Neural cell (in vitro differentiated cells): ENCODE measurements around the gene PARVG. TPM values are rescaled to one million over a fixed set of nuclear protein-coding genes. Genes with fewer than 3 reads are reported as not detected.

Source experiments
- H2AFZ ChIP-seq: fragments of 200-600, 300-800 bp; sonication (generic), shearing (Covaris generic); 2 replicates; pipeline ENCODE4 v1.6.0; 2014; ENCODE audit warnings: low read depth, mild to moderate bottlenecking, antibody characterized with exemption, low read length, moderate library complexity
- H3F3A ChIP-seq: fragments of 200-600 bp; shearing (Covaris generic); 2 replicates; pipeline ENCODE4 v1.6.1; 2016; ENCODE audit warnings: mild to moderate bottlenecking, moderate library complexity, mixed read lengths, antibody characterized with exemption, low read length; ENCODE audit not compliant: insufficient read depth, poor library complexity, severe bottlenecking
- H3K27ac ChIP-seq: fragments of 200-600, 300-800 bp; sonication (generic), shearing (Covaris generic); 2 replicates; pipeline ENCODE4 v1.5.1; 2014; ENCODE audit warnings: mild to moderate bottlenecking, low read length, moderate library complexity
- H3K27me3 ChIP-seq: fragments of 300-800, 200-600 bp; sonication (generic), shearing (Covaris generic); 2 replicates; pipeline ENCODE4 v1.6.0; 2014; ENCODE audit warnings: mild to moderate bottlenecking, low read depth, low read length, moderate library complexity; ENCODE audit not compliant: insufficient read depth
- H3K36me3 ChIP-seq: fragments of 300-800, 200-600 bp; sonication (generic), shearing (Covaris generic); 2 replicates; pipeline ENCODE4 v1.5.1; 2014; ENCODE audit warnings: mild to moderate bottlenecking, antibody characterized with exemption, low read length, moderate library complexity; ENCODE audit not compliant: insufficient read depth
- H3K4me2 ChIP-seq: fragments of 300-800, 200-600 bp; sonication (generic), shearing (Covaris generic); 2 replicates; pipeline ENCODE4 v1.6.0; 2014; ENCODE audit warnings: mild to moderate bottlenecking, low read length
- H3K4me3 ChIP-seq: fragments of 300-800, 200-600 bp; sonication (generic), shearing (Covaris generic); 2 replicates; pipeline ENCODE4 v1.5.1; 2014; ENCODE audit warnings: mild to moderate bottlenecking, low read length, moderate library complexity
- H3K79me2 ChIP-seq: fragments of 200-600 bp; shearing (Covaris generic); replicated peaks from 2 replicates; pipeline ENCODE4 v1.6.0; 2014; ENCODE audit warnings: mild to moderate bottlenecking, low read length, moderate library complexity; ENCODE audit not compliant: insufficient read depth
- H3K9ac ChIP-seq: fragments of 300-800, 200-600 bp; sonication (generic), shearing (Covaris generic); 2 replicates; pipeline ENCODE4 v1.6.1; 2016; ENCODE audit warnings: mild to moderate bottlenecking, low read length, mixed read lengths
- H3K9me2 ChIP-seq: fragments of 200-600 bp; shearing (Covaris generic); 2 replicates; pipeline ENCODE4 v1.6.1; 2016; ENCODE audit warnings: mild to moderate bottlenecking, low read length, mixed read lengths; ENCODE audit not compliant: insufficient read depth
- H3K9me3 ChIP-seq: fragments of 200-600, 300-800 bp; sonication (generic), shearing (Covaris generic); 2 replicates; pipeline ENCODE4 v1.6.1; 2016; ENCODE audit warnings: mild to moderate bottlenecking, mixed run types, low read length, moderate library complexity, mixed read lengths
- H4K20me1 ChIP-seq: fragments of 200-600 bp; shearing (Covaris generic); 2 replicates; pipeline ENCODE4 v1.6.1; 2016; ENCODE audit warnings: mild to moderate bottlenecking, mixed run types; ENCODE audit not compliant: insufficient read depth
- CTCF ChIP-seq: fragments of 450-650 bp; IDR thresholded peaks from 2 replicates; pipeline ENCODE4 v1.5.1; 2014; ENCODE audit warnings: antibody characterized with exemption, mild to moderate bottlenecking, moderate library complexity; ENCODE audit not compliant: poor library complexity, severe bottlenecking
- EP300 ChIP-seq: fragments of 450-650 bp; conservative IDR thresholded peaks from 2 replicates; pipeline ENCODE4 v1.6.1; 2014; ENCODE audit warnings: antibody characterized with exemption, mild to moderate bottlenecking, moderate library complexity; ENCODE audit not compliant: poor library complexity, severe bottlenecking
- EZH2 ChIP-seq: fragments of 200-600, 300-800 bp; shearing (Covaris generic), sonication (generic); IDR thresholded peaks from 2 replicates; pipeline ENCODE4 v1.6.1; 2014; ENCODE audit warnings: antibody characterized with exemption, low read length, borderline replicate concordance, mild to moderate bottlenecking; ENCODE audit not compliant: insufficient read depth, poor library complexity, severe bottlenecking
- MXI1 ChIP-seq: fragments of 450-650 bp; conservative IDR thresholded peaks from 2 replicates; pipeline ENCODE4 v1.6.1; 2014; ENCODE audit warnings: antibody characterized with exemption, mild to moderate bottlenecking; ENCODE audit not compliant: poor library complexity, severe bottlenecking
- POLR2AphosphoS5 ChIP-seq: IDR thresholded peaks from 2 replicates; pipeline ENCODE4 v1.6.1; 2012
- RAD21 ChIP-seq: fragments of 450-650 bp; conservative IDR thresholded peaks from 2 replicates; pipeline ENCODE4 v1.6.1; 2014; ENCODE audit warnings: antibody characterized with exemption, mild to moderate bottlenecking, moderate library complexity
- REST ChIP-seq: IDR thresholded peaks from 2 replicates; pipeline ENCODE4 v1.6.1; 2012; ENCODE audit warnings: borderline replicate concordance
- SMC3 ChIP-seq: fragments of 450-650 bp; conservative IDR thresholded peaks from 2 replicates; pipeline ENCODE4 v1.6.1; 2014; ENCODE audit warnings: antibody characterized with exemption, mild to moderate bottlenecking, moderate library complexity; ENCODE audit not compliant: poor library complexity
- TAF1 ChIP-seq: IDR thresholded peaks from 2 replicates; pipeline ENCODE4 v1.6.1; 2012; ENCODE audit warnings: low read depth
- polyA plus RNA-seq: library from polyadenylated mRNA; depleted of rRNA; stranded (reverse); fragments of >200 nt; gene quantifications from 2 replicates; pipeline ENCODE4 v1.2.3, GENCODE V29; 2014

PARVG gene
- polyA plus RNA-seq, 1 donor from 2014 or later, result not detected

GRCh38 chr22:44229331-44229730, 48.6 kb downstream of the PARVG start:
- Histone ChIP-seq H3K27me3 (no peaks in the 10 kb centered on the region), H3K27ac (no peak overlapping the region), H4K20me1 (no peaks in the 10 kb centered on the region), H3K79me2 (no peaks in the 10 kb centered on the region), H3K4me2 (no peak overlapping the region), H3K9me3 (peaks cover 6% of the 10 kb centered on the region), H3F3A (no peaks in the 10 kb centered on the region), H3K9ac (no peak overlapping the region), H3K9me2 (no peaks in the 10 kb centered on the region), H2AFZ (no peak overlapping the region), H3K4me3 (no peak overlapping the region), H3K36me3 (no peaks in the 10 kb centered on the region)
- TF ChIP-seq RAD21, result no peak
- no peak for TF ChIP-seq MXI1
- TF ChIP-seq POLR2AphosphoS5, result no peak
- TF ChIP-seq EZH2, result no peak
- no peak for TF ChIP-seq CTCF
- TF ChIP-seq SMC3, result no peak
- TF ChIP-seq EP300, result no peak
- no peak for TF ChIP-seq REST

- Histone ChIP-seq H3K9me3 (peaks cover 6% of the 10 kb centered on the region), H4K20me1 (no peaks in the 10 kb centered on the region), H3F3A (no peaks in the 10 kb centered on the region), H3K36me3 (no peaks in the 10 kb centered on the region), H3K27me3 (no peaks in the 10 kb centered on the region), H3K4me2 (no peak overlapping the region), H3K4me3 (no peak overlapping the region), H3K27ac (no peak overlapping the region), H3K9ac (no peak overlapping the region), H3K9me2 (no peaks in the 10 kb centered on the region), H2AFZ (no peak overlapping the region), H3K79me2 (no peaks in the 10 kb centered on the region)
- TF ChIP-seq EP300, result no peak
- no peak for TF ChIP-seq POLR2AphosphoS5
- no peak for TF ChIP-seq CTCF
- TF ChIP-seq MXI1, result no peak
- TF ChIP-seq SMC3, result no peak
- no peak for TF ChIP-seq RAD21
- TF ChIP-seq TAF1, result no peak
- no peak for TF ChIP-seq REST
Observed at GRCh38 chr22:44229809-44230208, 49.1 kb downstream of the PARVG start.
